ACC112 (cell line): ENCODE results near the gene LPIN1.

Experiments used
- H2AFZ ChIP-seq: fragments of 200-600 bp; sonication (generic); one replicate; pipeline ENCODE4 v1.6.0; 2017; ENCODE audit warnings: antibody characterized with exemption, low read length; ENCODE audit not compliant: unreplicated experiment
- H3K27ac ChIP-seq: fragments of 200-600 bp; sonication (generic); 2 replicates; pipeline ENCODE4 v1.5.1; 2014; ENCODE audit warnings: low read depth, mild to moderate bottlenecking, antibody characterized with exemption, low read length, moderate library complexity
- H3K27me3 ChIP-seq: fragments of 200-600 bp; sonication (generic); 2 replicates; pipeline ENCODE4 v1.6.1; 2014; ENCODE audit warnings: mild to moderate bottlenecking, antibody characterized with exemption, low read length, moderate library complexity, mixed read lengths; ENCODE audit not compliant: insufficient read depth
- H3K36me3 ChIP-seq: fragments of 200-600 bp; sonication (generic); 2 replicates; pipeline ENCODE4 v1.6.1; 2016; ENCODE audit warnings: mild to moderate bottlenecking, antibody characterized with exemption, low read length, moderate library complexity, mixed read lengths; ENCODE audit not compliant: insufficient read depth
- H3K4me1 ChIP-seq: fragments of 200-600 bp; sonication (generic); one replicate; pipeline ENCODE4 v1.6.1; 2016; ENCODE audit warnings: low read length, mixed read lengths; ENCODE audit not compliant: insufficient read depth, unreplicated experiment, control insufficient read depth
- H3K4me3 ChIP-seq: fragments of 200-600 bp; sonication (generic); 2 replicates; pipeline ENCODE4 v1.5.1; 2014; ENCODE audit warnings: mild to moderate bottlenecking, low read depth, low read length
- H3K79me2 ChIP-seq: fragments of 200-600 bp; sonication (generic); one replicate; pipeline ENCODE4 v1.6.0; 2016; ENCODE audit warnings: low read length; ENCODE audit not compliant: control insufficient read depth, unreplicated experiment, insufficient read depth

Gene LPIN1

DNA sequence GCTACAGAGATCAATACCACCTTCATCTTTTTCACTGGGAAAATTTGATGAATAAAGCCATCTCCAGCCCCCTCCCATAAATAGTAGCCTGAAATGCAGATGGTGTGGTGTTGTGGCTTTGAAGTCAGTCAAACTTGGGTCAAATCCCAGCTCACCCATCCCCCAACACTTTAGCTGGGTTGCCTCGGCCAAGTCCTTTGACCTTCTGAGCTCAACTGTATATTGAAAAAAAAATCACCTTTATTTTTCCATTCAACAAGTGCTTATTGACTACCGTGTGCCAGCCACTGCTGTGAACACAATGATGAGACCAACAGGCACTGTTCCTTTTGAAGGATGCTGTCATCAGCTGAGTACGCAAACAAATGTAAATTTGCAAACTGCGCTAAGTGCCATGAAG is 41.4 kb upstream of the LPIN1 start:
- Histone ChIP-seq H3K27ac (no peak overlapping the region), H3K4me1 (peaks cover 29% of the 10 kb centered on the region), H3K79me2 (no peaks in the 10 kb centered on the region), H2AFZ (no peak overlapping the region), H3K36me3 (no peaks in the 10 kb centered on the region), H3K27me3 (no peaks in the 10 kb centered on the region), H3K4me3 (no peak overlapping the region)

DNA sequence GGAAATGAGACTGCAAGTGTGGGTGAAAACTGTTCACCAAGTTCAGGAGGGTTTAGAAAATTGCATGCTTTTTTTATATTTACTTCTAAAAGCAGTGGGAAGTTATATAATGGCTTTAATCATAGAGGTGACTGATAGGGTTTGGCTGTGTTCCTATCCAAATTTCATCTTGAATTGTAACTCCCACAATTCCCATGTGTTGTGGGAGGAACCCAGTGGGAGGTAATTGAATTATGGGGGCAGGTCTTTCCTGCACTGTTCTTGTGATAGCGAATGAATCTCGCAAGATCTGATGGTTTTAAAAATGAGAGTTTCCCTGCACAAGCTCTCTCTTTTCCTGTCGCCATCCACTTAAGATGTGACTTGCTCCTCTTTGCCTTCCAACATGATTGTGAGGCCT is 40.7 kb upstream of the LPIN1 start:
- H3K4me3 ChIP-seq, result no peak overlapping the region
- no peak overlapping the region for H3K27ac ChIP-seq
- H2AFZ ChIP-seq, result no peak overlapping the region
- no peaks in the 10 kb centered on the region for H3K79me2 ChIP-seq
- no peaks in the 10 kb centered on the region for H3K36me3 ChIP-seq
- H3K4me1 ChIP-seq, result peaks cover 36% of the 10 kb centered on the region
- H3K27me3 ChIP-seq, result no peaks in the 10 kb centered on the region

DNA sequence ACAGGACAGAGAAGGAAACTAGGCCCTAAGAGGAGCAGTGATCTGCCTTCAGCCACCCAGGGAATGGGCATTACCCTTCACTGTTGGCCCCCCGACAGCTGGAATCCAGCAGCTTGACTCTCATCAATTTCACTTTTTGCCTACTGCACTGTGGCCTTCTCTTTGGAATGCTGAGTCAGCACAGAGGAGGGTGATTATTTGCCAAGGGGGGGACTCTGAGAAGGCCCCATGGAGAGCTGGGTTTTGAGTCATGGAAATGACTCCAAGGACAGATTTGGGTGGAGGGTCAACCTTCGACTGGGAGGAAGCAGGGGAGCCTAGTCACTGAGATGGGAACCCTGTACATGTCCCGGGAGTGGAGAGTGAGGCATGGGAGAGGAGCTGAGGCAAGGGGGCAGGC is 38.3 kb upstream of the LPIN1 start:
- Histone ChIP-seq H3K27ac (no peak overlapping the region), H3K36me3 (no peaks in the 10 kb centered on the region), H2AFZ (no peak overlapping the region), H3K4me3 (no peak overlapping the region), H3K79me2 (no peaks in the 10 kb centered on the region), H3K4me1 (peaks cover 35% of the 10 kb centered on the region), H3K27me3 (no peaks in the 10 kb centered on the region)

DNA sequence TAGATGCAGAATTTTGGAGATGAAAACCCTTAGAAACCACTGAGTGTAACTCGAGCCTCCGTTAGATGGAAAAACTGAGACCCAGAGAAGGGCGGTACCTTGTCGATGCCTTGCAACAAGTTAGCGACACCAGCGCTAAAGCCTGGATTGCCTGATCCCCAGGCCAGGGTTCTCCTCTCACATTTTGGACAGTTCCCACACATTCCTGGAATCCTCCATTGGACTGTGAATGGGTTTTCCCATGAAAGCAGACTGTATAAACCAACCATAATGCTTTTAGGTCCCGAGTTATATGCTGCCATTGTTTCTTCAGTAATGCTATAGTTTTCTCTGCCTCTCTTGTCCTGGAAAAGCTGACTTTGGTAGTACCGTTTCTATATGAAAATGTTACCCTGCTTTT is 37.1 kb upstream of the LPIN1 start:
- no peak overlapping the region for H2AFZ ChIP-seq
- no peak overlapping the region for H3K27ac ChIP-seq
- H3K4me3 ChIP-seq, result no peak overlapping the region

DNA sequence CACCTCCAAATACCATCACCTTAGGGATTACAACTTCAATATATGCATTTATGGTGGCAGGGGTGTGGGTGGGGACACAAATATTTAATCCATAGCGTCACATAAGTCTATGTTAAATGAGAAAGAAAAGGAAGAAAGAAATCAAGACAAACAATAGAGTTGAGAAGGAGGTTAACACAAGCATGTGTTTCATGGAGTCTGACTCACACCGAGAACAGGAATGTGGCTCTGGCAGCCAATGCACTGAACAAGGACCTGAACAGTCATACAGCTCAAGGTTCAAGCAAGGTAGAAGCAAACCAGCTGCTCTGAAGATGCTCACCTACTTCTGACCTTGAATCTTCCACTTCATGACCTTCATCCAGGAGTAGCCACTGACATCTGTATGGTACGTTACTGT is 36.2 kb upstream of the LPIN1 start:
- no peaks in the 10 kb centered on the region for H3K36me3 ChIP-seq
- no peaks in the 10 kb centered on the region for H3K79me2 ChIP-seq
- peaks cover 18% of the 10 kb centered on the region for H3K4me1 ChIP-seq
- 0 out of 2 replicates have a peak overlapping the region, but pooled peaks have one; percentile 13 for H3K27ac ChIP-seq
- no peak overlapping the region for H3K4me3 ChIP-seq
- H3K27me3 ChIP-seq, result no peaks in the 10 kb centered on the region
- no peak overlapping the region for H2AFZ ChIP-seq

More for the DNA sequence above, 37.1 kb upstream of the LPIN1 start:
- Histone ChIP-seq H3K79me2 (no peaks in the 10 kb centered on the region), H3K4me1 (peaks cover 23% of the 10 kb centered on the region), H3K27me3 (no peaks in the 10 kb centered on the region), H3K36me3 (no peaks in the 10 kb centered on the region)

DNA sequence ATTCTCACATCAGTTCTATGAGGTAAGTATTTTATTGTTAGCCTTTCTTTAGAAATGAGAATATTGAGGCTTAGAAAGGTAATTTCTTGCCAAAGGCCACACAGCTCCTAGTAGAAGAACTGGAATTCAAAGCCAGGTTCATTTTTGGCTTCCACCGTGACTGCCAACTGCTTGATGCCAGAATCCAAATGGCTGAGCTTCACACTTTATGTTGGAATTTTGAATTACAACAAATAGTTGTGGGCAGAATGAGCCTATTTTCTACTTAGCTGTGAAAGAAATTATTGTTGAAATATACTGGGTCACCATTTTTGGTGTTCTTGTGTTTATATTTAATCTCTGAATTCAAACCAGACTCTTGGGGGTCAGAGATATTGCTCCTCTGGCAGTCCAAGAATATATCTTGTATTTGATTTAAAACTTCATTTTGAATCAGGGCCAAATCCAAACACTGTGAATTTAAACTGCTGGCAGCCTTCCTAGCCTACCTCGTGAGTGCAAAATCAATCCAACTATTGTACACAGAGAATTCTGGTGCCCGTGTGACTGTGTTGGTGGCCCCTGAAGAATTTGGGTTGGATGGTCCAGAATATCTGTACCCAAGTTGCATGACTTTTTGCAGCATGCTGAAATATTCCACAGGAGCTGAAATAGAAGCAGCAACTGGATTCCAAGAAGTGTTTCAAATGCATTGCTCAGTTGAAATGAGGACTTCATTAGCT is 35.6 kb upstream of the LPIN1 start:
- no peaks in the 10 kb centered on the region for H3K27me3 ChIP-seq
- H3K79me2 ChIP-seq, result no peaks in the 10 kb centered on the region

DNA sequence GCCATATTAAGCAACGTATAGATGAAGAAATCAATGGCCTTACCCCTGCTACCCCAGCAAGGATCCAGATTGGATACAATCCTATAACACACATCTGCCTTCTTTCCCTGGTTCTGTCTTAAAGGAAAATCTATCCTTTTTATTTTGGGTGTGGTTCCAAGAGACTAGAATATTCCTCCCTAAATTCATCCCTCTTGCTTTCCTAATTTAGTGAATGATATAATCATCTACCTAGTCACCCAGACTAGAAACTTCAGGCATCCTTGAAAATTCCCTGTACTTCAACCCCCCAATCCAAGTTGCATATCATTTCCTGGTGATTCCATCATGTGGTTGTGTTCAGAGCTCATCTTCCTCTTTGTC is 35.1 kb upstream of the LPIN1 start:
- no peak overlapping the region for H2AFZ ChIP-seq
- H3K79me2 ChIP-seq, result no peaks in the 10 kb centered on the region
- peaks cover 18% of the 10 kb centered on the region for H3K4me1 ChIP-seq
- no peak overlapping the region for H3K4me3 ChIP-seq
- H3K27me3 ChIP-seq, result no peaks in the 10 kb centered on the region
- no peak overlapping the region for H3K27ac ChIP-seq
- no peaks in the 10 kb centered on the region for H3K36me3 ChIP-seq

More for the DNA sequence above, 35.6 kb upstream of the LPIN1 start:
- 0 out of 2 replicates have a peak overlapping the region, but pooled peaks have one; percentile 9 for H3K27ac ChIP-seq
- H3K4me3 ChIP-seq, result no peak overlapping the region
- no peak overlapping the region for H2AFZ ChIP-seq
- H3K36me3 ChIP-seq, result no peaks in the 10 kb centered on the region
- H3K4me1 ChIP-seq, result peaks cover 18% of the 10 kb centered on the region

DNA sequence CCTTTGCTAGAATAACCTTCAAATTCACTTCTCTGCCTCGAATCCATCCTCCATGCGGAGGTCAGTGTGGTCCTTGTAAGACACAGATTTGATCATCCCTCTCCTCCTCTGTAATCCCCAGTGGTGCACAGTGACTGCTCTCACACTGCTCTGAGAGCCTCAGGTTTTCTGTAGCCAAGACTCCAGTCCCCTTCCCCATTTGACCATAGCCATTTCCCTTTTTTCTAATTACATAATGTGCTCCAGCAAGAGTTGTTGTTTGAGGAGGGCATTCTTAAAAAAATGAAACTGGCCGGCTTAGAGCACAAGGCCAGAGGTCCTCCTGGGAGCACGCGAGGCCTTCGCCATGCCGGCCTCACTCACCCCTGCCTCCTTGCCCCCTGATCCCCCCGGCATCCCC is 34.7 kb upstream of the LPIN1 start:
- H3K4me3 ChIP-seq, result no peak overlapping the region
- H3K36me3 ChIP-seq, result no peaks in the 10 kb centered on the region

DNA sequence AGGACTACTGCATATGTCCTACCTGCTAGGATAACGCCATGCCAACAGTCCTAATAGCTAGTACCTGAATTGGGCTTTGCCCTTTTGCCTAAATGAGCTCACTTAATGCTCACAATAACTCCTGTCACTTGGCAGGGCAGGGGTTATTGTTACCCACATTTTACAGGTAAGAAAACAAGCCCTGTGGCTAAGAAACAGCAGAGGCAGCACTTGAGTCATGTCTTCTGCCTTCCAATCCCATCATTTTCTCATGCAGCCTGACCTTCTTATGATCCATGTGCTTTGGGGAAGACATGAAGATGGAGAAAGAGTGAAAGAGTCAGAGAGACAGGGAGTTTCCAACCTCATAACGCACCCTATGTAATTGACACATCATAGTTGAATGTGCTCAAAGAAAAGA is 33.6 kb upstream of the LPIN1 start:
- Histone ChIP-seq H3K27ac (no peak overlapping the region), H2AFZ (no peak overlapping the region), H3K36me3 (no peaks in the 10 kb centered on the region), H3K4me3 (no peak overlapping the region), H3K27me3 (no peaks in the 10 kb centered on the region; the same call in 1 of the 2 replicates), H3K4me1 (peaks cover 28% of the 10 kb centered on the region), H3K79me2 (no peaks in the 10 kb centered on the region)

More for the DNA sequence above, 34.7 kb upstream of the LPIN1 start:
- Histone ChIP-seq H3K4me1 (peaks cover 23% of the 10 kb centered on the region), H3K27ac (no peak overlapping the region), H2AFZ (no peak overlapping the region), H3K27me3 (no peaks in the 10 kb centered on the region), H3K79me2 (no peaks in the 10 kb centered on the region)

DNA sequence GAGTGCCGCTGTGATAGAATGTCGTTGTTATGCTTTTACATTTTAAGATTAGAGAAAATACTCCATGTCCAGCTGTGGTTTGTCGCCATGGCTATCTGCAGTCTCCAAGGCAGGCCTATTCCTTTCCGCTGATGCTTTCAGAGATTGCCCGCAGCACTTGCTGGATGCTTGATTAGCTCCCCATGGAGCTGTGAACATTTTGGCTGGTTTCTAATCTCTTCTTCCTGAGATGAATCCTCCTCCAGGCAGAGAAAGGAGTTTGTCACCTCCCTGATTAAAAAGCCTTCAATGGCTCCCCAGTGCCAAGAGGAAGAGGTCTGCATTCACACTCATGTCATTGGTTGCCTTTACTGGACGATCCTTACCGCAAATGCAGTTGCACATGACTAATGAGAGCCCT is 32.6 kb upstream of the LPIN1 start:
- Histone ChIP-seq H3K27me3 (no peaks in the 10 kb centered on the region; the same call in 1 of the 2 replicates), H3K79me2 (no peaks in the 10 kb centered on the region), H2AFZ (no peak overlapping the region), H3K4me1 (peaks cover 28% of the 10 kb centered on the region), H3K27ac (no peak overlapping the region), H3K4me3 (no peak overlapping the region), H3K36me3 (no peaks in the 10 kb centered on the region)

DNA sequence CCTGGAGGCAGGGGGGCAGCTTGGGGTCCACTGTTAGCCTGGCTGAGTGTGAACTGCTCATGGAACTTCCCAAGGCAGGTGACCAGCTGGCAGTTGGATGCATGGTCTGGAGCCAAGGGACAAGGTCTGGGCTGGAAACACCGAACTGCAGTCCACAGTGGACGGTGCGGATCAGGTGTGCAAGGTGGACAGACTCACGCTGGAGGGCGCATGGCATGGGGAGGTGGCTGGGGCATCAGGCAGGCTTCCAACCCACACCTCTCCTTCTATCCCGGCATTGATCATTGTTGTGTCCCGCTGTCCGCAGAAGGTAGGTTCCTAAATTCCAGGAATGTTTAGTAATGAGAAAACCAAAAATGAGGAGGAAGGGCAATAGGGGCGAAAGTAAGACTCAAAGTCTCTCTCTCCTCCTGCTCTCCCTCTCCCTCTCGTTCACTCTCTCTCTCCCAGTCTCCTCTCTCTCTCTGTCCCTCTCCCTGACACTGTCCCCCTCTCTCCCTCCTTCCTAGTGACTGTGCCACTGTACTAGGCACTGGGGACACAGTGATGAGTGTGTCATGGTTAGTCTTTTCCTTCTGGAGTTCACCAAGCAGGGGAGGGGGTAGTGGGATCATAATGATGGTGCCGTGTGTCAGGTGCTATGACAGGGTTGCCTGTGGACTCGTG is 30.3 kb upstream of the LPIN1 start:
- Histone ChIP-seq H2AFZ (peak overlapping the region; percentile 40), H3K27ac (no peak overlapping the region), H3K4me1 (peaks cover 11% of the 10 kb centered on the region), H3K79me2 (no peaks in the 10 kb centered on the region), H3K4me3 (no peak overlapping the region), H3K27me3 (peaks cover 6% of the 10 kb centered on the region), H3K36me3 (no peaks in the 10 kb centered on the region)
